VCaP (cell line): ENCODE measurements around the gene SERTAD2.
A peak's percentile ranks its signal among the peaks of the same experiment; 100 is the strongest.

Experiments
- H3K27ac ChIP-seq: fragments of 450-650 bp; 2 replicates; pipeline ENCODE4 v1.5.1; 2017
- TF ChIP-seq, protein P1 (sequence below): fragments of 450-650 bp; conservative IDR thresholded peaks from 2 replicates; pipeline ENCODE4 v1.5.1; 2017; ENCODE audit warnings: mild to moderate bottlenecking, moderate library complexity

Gene SERTAD2

DNA sequence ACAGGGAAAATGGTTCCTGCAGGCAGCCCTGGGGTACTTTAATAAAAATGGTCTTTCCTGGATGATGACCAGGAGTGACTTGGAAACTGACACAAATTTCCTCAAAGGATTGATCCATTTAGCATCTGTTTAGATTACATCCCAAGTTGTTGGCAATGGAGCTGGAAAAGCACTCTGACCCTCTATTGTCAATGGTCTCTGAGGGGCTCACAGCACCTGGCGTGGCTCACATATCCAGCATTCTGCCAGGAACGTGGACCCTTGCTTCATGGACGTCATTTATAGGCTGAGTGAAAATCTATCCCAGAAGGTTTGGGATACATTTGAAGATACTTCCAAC, 43.8 kb downstream of the SERTAD2 start:
- TF ChIP-seq, protein P1, sequence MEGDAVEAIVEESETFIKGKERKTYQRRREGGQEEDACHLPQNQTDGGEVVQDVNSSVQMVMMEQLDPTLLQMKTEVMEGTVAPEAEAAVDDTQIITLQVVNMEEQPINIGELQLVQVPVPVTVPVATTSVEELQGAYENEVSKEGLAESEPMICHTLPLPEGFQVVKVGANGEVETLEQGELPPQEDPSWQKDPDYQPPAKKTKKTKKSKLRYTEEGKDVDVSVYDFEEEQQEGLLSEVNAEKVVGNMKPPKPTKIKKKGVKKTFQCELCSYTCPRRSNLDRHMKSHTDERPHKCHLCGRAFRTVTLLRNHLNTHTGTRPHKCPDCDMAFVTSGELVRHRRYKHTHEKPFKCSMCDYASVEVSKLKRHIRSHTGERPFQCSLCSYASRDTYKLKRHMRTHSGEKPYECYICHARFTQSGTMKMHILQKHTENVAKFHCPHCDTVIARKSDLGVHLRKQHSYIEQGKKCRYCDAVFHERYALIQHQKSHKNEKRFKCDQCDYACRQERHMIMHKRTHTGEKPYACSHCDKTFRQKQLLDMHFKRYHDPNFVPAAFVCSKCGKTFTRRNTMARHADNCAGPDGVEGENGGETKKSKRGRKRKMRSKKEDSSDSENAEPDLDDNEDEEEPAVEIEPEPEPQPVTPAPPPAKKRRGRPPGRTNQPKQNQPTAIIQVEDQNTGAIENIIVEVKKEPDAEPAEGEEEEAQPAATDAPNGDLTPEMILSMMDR: no peak

DNA sequence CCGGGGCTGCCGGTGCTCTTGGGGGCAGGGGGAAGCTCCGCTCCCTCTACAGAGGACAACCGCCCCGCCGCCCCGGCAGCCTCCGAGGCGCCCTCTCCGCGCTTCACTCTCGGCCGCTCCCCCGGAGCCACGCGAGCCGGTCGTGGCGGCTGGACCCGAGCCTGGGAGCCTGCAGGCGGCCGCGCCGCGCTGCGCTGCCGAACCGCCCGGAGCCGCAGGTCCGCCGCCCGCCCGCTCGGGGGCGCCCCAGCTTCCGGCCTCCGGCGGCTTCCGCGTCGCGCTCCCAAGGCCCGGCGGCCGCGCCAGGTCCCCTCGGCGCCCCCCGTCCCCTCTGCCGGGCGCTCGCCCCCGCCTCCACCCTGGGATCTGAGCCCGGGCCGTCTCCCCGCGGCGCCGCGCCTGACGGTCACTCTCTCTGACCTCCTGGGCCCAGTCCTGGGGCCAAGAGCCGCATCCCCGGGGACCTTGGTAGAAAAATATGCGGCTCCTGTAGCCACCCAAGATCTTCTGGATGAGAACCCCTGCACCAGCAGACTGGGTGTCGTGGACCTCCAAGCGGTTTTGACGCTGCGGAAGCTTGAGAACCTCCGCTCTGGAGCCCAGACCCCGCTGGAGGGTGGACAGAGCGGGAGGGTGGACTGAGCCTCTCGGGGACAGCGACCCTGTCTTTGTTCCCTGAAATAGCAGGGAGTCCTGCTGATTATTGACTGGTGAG, 44.3 kb downstream of the SERTAD2 start:
- TF ChIP-seq, protein P1: no peak

More for the DNA sequence above, 43.8 kb downstream of the SERTAD2 start:
- peak overlapping the region; percentile 99; the same call in 1 of the 2 replicates for H3K27ac ChIP-seq

GRCh38 chr2:64608867-64609226, 44.9 kb downstream of the SERTAD2 start:
- peak overlapping the region; percentile 99 for H3K27ac ChIP-seq
- TF ChIP-seq, protein P1: no peak

More for the DNA sequence above, 44.3 kb downstream of the SERTAD2 start:
- H3K27ac ChIP-seq: peak overlapping the region; percentile 99; the same call in 1 of the 2 replicates

DNA sequence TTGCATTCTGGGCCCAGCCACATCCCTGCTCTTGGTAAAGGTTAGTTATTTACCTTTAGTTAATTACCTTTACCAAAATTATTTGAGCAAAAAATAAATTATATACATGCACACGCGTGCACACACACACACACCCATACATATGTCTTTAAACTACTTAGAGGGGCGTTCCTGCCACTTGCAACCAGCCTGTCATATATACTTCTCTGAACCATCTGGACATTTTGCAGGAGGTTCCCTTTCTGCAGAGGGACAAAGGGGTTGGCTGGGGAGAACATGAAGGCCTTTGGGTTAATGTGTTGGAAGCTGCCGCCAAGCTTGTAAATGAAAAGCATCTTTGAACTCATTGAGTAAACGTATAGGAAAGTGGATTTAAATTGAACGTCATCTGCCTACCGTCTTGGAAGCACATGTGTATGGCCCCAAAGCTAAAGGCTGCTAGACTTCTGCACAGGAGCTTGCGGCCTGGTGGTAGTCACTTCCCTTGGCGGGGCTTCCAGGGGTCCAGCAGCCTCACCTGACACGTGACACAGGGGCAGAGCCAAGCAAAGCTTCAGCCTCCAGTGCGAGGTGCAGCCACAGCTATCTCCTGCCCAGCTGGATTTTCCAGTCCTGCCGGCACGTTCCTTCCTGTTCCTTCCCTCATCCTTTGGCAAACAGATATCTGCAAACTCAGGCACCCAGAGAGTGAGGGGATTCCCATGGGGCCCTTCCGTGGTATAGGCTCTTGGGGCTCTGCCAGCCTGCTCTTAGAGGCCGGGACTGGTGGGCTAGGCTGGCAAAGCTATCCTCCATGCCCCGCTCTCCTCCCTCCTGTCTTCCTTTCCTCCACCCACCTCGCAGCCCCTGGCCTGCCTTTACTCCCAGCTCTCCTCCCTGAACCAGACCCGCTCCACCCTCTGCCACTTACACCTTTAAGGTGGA, 46.1 kb downstream of the SERTAD2 start:
- TF ChIP-seq, protein P1: no peak
- peak overlapping the region; percentile 99 for H3K27ac ChIP-seq

- TF ChIP-seq, protein P1: no peak
- peak overlapping the region; percentile 99 for H3K27ac ChIP-seq
Measured at GRCh38 chr2:64606479-64607363, 47.0 kb downstream of the SERTAD2 start.

DNA sequence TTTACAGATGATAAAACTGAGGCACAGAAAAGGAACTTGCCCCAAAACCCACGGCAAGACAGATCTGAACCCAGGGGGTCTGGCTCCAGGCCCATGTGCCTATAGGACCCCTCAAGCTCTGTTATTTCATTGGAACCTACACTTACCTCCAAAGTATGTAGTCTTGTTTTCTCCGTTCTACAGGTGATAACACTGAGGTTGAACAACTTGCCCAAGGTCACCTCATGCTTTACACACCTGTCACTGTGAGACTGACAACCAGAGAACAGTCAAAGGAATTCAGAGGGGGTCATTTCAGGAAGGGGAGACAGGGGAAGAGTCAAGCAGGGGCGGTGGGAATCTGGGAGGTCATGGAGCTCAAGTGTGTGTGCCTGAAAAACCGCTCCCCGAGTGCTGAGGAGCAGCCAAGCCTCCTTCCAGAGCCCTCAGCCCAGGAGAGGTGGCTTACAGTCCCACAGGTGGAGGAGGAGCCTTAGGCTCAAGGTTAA, 47.7 kb downstream of the SERTAD2 start:
- TF ChIP-seq, protein P1: no peak
- H3K27ac ChIP-seq: peak overlapping the region; percentile 99
